Prostate gland (tissue), 1 donor: Measurements from ENCODE around the gene GAB2.

Experiments used
- POLR2A ChIP-seq: fragments of 450-650 bp; IDR thresholded peaks from one replicate; pipeline ENCODE4 v1.6.1; 2016; ENCODE audit warnings: antibody characterized with exemption, mild to moderate bottlenecking
- POLR2AphosphoS5 ChIP-seq: sonication (generic); formaldehyde crosslinking; IDR thresholded peaks from one replicate; pipeline ENCODE4 v1.6.1; 2017; ENCODE audit warnings: antibody characterized with exemption

GRCh38 chr11:78253797-78254196 is 163.8 kb downstream of the GAB2 start:
- no peak for TF ChIP-seq POLR2A
- TF ChIP-seq POLR2AphosphoS5: no peak
